ENCODE measurements around the gene ADARB2.
"Not testable (repeated sequence)": the region's sequence is repeated elsewhere in the genome, so short reads cannot be mapped to it uniquely, and the experiment has no call there.

Gene ADARB2

DNA sequence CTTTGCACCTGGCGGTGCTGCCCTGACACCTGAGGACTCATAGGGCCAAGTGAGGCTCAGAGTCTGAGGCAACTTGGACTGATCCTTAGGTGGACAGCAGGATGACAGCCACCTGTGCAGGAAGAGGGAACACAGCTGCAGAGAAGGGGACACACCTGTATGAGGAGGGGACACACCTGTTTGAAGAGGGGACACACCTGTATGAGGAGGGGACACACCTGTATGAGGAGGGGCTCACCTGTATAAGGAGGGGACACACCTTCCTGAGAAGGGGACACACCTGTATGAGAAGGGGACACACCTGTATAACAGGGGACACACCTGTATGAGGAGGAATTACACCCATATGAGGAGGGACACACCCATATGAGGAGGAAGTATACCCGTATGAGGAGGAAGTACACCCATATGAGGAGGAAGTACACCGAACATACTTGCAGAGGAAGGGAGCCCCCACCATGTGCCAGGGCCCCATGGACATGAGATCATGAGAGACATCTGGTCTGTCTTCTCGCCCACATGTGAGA lies 285.9 kb downstream of the ADARB2 start:
- DNase-seq: no peak

DNA sequence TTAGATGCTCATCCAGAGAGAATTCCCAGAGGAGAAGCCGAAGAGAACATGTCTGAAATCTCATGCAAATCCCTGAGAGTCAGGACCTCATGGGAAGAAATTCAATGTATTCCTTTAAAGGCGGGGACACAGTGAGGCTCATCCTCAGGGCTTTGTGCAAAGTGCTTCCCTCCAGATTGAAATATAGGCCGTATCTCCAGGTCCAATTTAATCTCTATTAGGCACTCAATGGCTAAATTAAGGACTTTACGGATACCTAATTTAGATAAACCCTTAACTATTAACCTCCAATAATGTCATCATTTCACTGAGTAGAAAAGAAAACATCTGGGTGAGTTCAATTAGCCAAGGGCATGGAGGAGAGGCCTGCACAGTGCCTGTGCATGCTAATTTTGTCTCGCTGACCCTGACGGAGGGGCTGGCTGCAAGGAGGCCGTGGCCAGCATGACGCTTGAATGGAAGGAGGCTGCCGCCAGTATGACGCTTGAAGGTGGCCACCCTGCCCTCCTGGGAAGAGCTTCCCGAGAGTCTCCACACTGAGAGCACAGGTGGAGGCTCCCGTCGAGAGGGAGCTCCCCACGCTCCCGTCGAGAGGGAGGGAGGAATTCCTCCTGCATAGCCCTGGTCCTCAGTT lies 287.6 kb downstream of the ADARB2 start:
- no peak for DNase-seq

DNA sequence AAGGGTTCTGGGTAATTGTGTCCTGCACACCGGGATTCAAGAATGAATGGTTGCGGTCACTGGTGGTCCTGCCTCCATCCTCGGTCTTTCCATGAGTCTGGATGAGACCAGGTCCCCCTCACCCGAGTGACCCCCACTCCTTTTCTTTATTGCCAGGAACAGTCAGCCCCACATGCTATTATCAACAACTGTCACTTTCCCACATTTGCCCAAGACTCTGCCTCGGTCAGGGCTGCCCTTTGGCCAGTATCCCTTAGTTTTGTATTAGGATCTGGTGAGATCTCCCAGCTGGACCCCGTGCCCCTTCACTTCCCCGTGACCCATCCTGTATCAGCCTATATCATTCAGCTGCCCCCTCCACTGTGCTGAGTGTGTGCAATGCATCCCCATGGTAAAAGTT lies 288.3 kb downstream of the ADARB2 start:
- DNase-seq: no peak

DNA sequence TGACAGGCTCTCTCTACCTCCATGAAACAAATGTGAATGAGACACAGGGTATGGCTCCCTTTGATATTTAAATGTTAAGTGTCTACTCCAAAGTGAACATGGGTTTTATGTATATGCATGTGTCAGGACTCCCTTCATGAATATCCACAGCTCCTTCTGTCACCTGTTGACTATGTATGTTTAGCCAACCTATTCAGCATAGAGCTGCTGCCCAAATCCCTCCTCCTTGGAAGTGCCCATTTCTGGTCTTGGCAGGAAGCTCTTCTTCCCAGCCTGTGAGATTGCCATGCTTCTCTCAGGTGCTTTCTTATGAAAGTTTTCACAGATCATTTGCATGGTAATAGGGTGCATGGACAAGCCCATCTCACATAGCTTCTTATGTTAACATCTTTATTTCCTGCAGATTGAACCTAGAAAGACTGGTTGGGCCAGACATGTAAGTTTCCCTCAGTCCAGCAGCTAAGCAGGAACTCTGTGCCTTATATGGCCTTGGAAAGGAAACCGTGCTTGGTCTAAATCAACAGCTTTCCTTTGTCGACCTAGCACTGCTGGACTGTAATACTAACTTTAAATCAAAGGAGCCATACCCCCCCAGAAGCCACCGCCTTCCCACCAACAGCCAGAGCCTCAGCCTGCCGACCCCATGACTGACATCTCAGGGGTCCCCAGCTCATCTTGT lies 288.9 kb downstream of the ADARB2 start:
- DNase-seq: no peak

DNA sequence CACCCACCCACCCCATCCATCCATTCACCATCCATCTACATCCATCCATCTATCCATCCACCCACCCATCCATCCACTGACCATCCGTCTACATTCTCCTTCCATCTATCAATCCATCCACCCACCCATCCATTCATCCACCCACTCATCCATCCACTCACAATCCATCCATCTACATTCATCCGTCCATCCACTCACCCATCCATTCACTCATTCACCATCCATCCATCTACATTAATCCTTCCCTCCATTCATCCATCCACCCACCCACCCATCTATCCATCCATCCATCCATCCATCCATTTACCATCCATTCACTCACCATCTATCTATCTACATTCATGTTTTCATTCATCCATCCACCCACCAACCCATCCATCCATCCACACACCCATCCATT lies 292.5 kb downstream of the ADARB2 start:
- no peak for DNase-seq

DNA sequence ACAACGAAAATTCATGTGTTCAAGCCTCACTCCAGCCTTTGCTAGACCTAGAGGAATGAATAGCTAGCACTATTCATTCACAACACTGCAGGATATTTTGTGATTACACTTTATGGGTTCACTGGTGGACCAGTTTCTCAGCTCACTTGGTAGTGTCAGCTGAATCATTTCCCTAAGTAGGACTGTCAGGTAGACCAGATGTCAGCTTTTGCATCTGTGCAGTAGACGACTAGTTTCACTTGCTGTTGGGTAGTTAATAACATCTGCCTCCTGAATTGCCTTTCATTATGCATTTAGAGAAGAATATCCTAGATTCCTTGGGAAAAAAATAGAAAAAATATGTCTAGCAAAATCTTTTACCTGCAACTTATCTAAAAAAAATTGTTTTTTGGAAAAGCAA lies 296.4 kb downstream of the ADARB2 start:
- no peak for DNase-seq

DNA sequence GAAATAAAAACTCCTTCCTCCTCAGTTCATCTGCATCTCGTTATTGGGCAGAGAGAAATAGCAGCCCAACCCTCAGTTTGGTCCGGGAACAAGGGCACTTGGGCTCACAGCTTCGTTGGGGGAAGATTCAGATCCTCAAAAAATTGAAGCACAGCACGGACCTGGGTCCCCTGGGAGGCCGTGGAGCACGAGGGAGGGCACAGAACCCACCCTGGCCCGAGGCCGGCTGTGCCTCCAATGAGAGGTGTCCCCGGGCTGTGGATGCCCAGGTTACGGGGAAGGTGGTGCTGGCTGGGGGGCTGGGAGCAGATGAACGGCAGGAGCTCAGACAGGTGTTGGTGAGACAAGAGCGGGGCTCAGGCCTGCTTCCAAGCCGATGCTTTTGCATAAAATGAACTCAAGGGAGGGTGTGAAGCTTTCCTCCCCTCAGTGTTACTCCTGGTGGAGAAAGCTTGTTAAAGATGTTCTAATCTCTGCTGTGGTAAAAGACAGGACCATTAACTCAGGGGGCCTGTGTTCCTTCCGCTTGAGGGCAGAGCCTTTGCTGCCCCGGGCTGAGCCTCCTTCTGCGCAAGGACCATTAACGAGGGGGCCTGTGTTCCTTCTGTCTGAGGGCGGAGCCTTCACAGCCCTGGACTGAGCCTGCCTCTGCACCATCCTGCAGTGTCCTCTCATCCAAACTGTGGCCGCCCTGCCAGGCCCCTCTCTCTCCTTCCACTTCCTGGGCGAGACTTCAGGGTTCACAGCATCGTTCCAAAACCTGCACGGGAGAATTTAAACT lies 302.2 kb downstream of the ADARB2 start:
- DNase-seq: no peak

DNA sequence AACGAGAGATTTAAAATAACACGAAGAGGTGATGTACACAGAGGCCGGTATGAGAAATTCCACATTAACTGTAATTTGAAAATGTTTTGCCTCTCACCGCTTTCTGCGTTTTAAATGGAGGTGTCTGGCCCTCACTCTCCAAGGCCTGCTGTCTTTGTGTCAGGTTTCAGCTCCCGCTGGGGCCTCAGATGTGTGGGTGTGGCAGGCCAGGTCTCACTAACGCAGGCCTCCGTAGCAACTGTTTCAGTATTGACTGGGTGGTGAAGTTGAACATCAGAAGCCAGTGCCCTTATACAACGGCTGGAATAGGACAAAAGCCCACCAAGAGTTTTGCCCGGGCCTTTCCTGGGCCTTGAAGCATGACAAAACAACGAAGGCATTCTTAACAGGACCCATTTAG lies 303.1 kb downstream of the ADARB2 start:
- DNase-seq: no peak

DNA sequence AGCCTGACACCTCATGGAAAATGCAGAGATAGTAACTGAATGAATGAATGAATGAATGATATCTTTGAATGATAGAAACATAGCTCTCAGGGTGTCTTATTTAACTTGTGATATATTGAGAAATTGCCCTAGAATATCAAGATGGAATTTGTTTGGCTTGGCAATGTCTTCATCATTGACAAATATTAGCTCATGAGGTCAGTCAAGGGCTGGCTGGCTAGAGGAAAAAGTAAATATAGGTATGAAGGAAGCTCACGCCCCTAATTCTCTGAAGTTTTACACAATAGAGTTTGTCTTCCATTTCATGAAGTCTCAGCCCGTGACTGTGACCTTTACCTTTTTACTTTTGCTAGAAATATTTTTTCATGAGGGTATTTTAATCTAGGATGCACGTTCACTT lies 305.2 kb downstream of the ADARB2 start:
- no peak for DNase-seq

DNA sequence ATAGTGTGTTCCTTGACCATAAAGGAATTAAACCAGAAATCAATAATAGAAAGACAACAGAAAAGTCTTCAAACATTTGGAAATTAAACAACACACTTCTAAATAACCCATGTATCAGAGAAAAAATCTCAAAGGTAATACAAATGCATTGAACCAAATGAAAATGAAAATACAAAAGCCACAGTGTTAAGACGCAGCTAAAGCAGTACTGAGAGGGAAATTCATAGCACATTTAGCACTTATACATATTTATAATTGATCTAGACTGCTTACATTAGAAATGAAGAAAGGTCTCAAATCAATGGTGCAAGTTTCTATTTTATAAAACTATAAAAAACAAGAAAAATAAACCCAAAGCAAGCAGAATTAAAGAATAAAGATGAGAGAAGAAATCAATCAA lies 306.1 kb downstream of the ADARB2 start:
- DNase-seq: no peak

DNA sequence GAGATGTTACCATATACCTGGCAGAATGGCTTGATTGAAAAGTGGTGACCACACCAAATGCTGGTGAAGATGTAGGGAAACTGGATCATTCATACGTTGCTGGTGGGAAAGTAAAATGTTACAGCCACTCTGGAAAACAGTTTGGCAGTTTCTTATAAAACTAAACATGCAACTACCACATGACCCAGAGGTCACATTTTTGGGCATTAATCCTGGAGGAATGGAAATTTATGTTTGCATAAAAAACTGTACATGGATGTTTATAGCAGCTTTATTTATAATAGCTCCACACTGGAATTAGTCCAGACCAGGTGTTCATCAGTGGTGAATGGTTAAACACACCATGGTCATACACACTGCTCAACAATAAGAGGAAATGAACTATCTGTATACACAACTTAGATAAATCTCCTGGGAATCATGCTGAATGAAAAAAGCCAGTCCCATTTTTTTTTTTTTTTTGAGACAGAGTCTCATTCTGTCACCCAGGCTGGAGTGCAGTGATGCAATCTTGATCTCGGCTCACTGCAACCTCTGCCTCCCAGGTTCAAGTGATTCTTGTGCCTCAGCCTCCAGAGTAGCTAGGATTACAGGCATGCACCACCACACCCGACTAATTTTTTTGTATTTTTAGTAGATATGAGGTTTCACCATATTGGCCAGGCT lies 309.7 kb downstream of the ADARB2 start:
- DNase-seq: not testable (repeated sequence)

DNA sequence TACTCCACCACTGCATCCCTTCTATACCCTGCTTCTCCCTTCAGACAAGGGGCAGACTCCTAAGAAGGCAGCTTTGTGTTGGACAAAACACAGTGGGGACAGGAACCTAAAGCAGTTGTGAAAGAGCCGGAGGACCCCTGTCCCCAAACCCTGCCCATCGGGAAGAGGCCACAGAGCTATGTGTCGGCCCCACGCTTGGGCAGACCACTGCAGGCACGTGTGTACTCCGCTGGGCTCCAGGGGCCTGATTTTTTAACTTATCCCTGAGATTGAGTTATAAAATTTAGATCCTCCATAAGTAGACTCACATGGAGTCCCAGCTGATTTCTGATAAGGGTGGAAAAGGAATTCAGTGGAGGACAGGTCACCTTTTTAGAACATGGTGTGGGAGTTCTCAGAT lies 310.5 kb downstream of the ADARB2 start:
- DNase-seq: no peak

DNA sequence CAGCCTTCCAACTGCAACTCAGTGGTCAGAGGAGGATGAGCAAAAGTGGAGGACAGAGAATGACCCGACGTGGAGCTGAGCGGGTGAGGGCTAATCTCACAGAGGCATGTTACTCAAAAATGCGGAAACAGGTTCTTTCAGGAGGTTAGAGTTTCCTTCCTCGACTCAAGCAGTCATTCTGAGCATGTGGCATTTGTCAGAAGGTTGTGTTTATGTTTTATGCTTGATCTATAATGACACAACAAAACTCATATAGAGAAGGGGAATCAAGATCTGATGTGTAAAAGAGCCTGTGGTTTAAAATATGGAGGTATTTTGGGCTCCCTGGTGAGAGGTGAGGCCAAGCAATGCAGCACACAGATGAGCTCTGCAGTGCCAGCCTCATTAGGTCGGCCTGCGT lies 311.4 kb downstream of the ADARB2 start:
- DNase-seq: no peak

DNA sequence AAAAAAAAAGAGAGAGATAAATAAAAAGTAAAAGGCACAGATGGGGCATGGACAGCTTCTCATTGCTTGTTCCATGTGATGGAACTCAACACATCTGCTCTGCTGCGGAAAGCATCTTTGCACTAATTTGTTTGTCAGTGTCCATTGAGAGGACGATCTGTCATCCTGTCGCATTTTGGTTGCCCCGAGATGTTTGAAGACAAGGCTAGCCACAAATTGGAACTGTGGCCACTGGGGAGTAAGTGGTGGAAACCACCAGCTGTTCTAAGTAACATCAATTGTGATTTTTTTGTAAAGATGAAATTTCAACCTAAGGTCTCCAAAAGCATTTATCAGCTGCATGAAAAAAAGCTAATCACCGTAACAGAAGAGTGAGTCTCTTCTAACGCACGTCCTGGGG lies 312.7 kb downstream of the ADARB2 start:
- DNase-seq: no peak

DNA sequence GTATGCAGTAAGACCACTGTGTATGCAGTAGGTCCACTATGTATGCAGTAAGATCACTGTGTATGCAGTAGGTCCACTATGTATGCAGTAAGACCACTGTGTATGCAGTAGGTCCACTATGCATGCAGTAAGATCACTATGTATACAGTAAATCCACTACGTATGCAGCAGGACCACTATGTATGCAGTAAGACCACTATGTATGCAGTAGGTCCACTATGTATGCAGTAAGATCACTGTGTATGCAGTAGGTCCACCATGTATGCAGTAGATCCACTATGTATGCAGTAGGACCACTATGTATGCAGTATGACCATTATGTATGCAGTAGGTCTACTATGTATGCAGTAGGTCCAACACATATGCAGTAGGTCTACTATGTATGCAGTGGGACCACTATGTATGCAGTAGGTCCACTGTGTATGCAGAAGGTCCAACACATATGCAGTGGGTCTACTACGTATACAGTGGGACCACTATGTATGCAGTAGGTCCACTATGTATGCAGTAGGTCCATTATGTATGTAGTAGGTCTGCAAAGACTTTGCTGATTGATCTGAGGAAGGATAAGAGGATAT lies 313.6 kb downstream of the ADARB2 start:
- DNase-seq: no peak

DNA sequence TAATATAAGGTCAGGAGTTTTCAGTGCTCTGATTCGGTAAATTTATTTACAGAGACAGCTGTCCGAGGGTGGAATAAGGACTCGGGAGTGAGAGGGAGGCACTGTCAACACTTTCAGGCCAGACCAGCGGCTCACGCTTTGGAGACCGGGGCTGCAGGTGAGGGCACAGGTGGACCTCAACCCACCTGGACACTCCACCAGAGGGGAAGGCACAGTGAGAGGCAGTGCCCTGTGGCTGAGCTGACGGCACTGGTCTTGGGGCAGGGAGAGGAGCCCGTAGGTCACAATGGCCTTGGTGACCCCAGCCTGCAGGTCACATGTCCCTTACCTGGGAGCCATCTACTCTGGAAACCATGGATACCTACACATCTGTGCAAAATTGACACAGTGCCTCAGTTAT lies 315.1 kb downstream of the ADARB2 start:
- DNase-seq: no peak

DNA sequence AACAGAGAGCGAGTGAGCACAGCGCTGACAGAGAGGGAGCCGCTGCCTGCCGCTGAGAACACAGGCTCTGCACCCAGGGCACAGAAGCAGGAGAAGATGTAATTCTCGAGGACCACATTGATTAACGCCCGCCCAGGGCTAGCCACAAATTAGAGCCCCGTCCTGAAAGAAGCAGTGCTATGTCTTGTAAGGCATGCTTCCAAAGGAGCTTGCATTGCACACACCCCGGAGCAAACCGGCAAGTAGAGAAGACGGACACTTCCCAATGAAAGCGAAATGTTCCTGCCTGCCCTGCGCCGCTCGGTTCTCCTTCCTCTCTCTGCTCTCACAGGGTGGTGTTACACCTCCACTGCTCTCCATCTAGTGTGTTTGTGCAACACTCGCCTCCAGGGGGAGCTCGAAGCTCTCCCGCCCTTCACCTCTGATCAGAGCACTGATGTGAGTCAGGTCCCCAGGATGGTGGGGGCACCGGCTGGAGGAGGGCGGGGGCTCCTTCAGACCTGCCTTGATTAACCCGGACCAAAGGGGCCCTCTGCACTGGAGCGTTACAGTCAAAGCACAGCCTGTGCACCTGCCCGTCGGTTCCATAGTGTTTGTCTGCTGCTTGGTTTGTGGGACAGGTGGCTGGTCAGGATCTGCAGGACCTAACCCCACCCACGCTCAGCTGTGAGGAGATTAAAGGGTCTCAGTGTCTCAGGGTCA lies 316.5 kb downstream of the ADARB2 start:
- DNase-seq: peak; percentile 31

DNA sequence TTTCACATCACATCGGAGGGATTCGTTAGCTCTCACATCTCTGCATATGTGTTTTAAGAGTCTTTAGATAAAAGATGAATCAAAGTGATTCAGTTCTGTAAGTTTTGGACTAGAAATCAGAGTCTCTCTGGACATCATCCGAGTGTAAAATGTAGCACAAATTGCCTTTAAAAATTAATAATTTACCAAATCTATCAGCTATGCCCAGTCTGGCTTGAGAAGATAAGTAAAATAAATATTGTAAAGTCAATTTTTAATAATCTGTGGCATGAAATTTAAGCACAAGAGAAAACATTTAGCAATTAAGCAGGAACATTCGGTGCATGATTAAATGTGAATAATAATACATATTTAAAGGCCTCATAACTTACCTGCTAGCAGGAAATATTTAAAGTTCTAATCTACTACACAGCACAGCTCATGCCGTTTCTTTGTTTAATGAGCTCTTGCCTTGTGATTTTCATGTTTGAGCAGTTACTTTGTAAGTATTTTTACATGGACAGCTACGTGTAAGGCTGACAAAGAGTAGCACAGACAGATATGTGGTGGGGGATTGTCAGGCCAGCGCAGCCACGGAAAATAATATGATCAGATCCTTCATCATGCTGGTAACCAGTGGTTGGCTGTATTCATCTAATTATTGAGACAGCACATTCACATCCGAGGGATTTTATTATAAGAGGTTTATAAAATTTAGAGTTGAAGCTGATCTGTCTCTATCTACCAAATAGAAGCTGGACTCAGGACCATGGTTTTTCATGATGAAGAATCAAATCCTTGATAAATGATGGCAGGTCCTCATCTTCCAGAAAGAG lies 317.3 kb downstream of the ADARB2 start:
- DNase-seq: no peak

DNA sequence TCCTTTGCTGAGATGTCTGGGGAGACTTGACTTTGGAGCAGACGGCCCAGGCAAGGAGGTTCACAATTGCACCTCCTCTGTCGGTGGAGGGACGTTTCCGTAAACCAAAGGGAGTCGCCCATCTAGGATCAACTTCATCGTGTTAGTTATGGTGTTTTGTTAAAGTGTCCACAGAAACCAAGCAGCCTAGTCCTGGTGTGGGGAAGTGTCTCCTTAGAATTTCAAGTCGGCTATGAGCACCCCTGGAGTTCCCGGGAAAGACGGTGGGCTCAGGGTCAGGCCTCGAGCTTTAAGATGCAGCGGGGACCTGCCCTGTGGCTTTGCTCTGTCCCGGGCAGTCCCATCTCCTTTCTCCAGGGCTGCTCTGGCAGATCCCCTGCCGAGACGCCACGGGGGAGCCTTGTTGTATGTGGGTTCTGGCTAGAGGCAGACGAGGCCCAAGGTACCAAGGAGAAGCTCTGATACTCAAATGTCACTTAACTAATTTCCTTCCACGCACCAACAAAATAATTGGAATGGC lies 319.2 kb downstream of the ADARB2 start:
- no peak for DNase-seq

DNA sequence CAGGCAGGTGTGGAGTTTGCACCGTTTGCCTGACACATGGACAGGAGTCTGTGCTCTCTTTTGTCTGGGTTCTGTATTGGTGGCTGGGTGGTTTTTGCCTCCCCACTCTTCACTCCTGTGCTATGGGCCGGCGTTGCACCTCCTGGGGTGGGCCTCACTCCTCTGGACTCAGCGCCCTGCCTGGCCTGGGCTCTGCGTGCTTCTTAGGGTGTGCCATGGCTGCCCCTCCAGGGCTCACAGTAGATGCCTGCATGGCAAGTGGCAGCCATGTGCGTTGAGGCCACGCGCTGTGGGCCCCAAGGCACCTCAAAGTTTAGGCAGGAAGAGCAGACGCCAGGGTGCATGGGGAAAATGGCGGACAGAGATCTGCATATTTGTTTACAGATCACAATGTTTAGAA lies 319.8 kb downstream of the ADARB2 start:
- no peak for DNase-seq

DNA sequence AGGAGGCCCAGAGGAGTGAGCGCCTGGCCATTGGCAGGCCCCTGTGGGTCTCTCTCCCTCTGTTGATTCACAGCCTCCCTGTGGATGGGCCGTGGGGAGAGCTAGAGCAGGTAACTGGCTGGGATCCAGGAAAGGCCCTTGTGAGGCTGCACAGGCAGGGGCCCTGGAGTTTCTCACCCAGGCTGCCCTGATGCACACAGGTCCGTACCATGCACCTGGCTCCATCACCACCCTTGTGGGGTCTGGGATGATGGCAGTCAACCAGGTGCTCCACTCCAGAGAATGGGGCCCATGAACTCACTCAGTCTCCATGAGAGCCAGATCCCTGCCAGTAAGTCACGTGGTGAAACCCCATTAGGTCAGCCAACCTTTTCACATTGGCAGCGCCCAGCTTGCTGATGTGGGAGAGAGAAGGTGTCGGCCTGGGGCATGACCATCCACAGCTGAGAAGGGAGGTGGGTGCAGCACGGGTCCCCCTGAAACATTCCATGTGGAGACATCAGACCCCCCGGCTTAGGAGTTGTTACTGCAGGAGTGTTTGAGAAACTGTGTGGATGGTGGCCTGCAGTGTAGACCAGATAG lies 320.8 kb downstream of the ADARB2 start:
- no peak for DNase-seq

All from CD4-positive, alpha-beta T cell treated with Interleukin-12 subunit alpha and Interleukin-12 subunit beta, for 1 hour (primary cell).